ENCODE measurements around the gene SH3GLB1. TPM values are rescaled to one million over a fixed set of nuclear protein-coding genes. Genes with fewer than 3 reads are reported as not detected.
A peak's percentile ranks its signal among the peaks of the same experiment; 100 is the strongest.

The SH3GLB1 gene
- total and polyA plus RNA-seq, 4 donors = 26.4 to 103 (median 65.4) TPM

- peak; percentile 56 for ATAC-seq (ENCODE audit: low FRiP score)
- intact Hi-C loops (cut with DNase I) = loop anchor here in 1 of 2 donors (5.0 kb wide), 1 partner anchor 50 kb away; no protein-coding TSS in a partner anchor
- Histone ChIP-seq H3K27ac (ENCODE audit: low read depth in 1 of 2, low read length in 2 of 2) (peak overlapping the region in 1 of 2 donors; percentile 68), H3K27me3 (ENCODE audit: control insufficient read depth in 1 of 2, insufficient read depth in 2 of 2, low read length in 1 of 2) (no peaks in the 10 kb centered on the region), H3K4me3 (ENCODE audit: low read length in 2 of 2) (no peak overlapping the region), H3K4me1 (ENCODE audit: control insufficient read depth in 1 of 2, insufficient read depth in 2 of 2, low read length in 2 of 2) (no peaks in the 10 kb centered on the region), H3K36me3 (ENCODE audit: control insufficient read depth in 1 of 2, insufficient read depth in 2 of 2, low read length in 1 of 2) (no peaks in the 10 kb centered on the region), H3K9me3 (ENCODE audit: control insufficient read depth, low read length) (peaks cover 2% of the 10 kb centered on the region)
- WGBS, 2 donors = 24 to 27% methylated on average over 14 of the region's 14 CpGs
- peak in 1 of 2 donors; percentile 69 for DNase-seq
Measured at GRCh38 chr1:86757272-86757984, 53.1 kb downstream of the SH3GLB1 start.

- Histone ChIP-seq H3K4me1 (ENCODE audit: control insufficient read depth in 1 of 2, insufficient read depth in 2 of 2, low read length in 2 of 2) (no peaks in the 10 kb centered on the region), H3K9me3 (ENCODE audit: control insufficient read depth, low read length) (peaks cover 2% of the 10 kb centered on the region), H3K27me3 (ENCODE audit: control insufficient read depth in 1 of 2, insufficient read depth in 2 of 2, low read length in 1 of 2) (no peaks in the 10 kb centered on the region), H3K27ac (ENCODE audit: low read depth in 1 of 2, low read length in 2 of 2) (no peak overlapping the region), H3K36me3 (ENCODE audit: control insufficient read depth in 1 of 2, insufficient read depth in 2 of 2, low read length in 1 of 2) (no peaks in the 10 kb centered on the region), H3K4me3 (ENCODE audit: low read length in 2 of 2) (no peak overlapping the region)
- no peak for DNase-seq
- 89 to 96% methylated on average over 3 of the region's 3 CpGs for WGBS, 2 donors
- no peak for ATAC-seq (ENCODE audit: low FRiP score)
- intact Hi-C loops (cut with DNase I) = loop anchor here in 1 of 2 donors (5.0 kb wide), 1 partner anchor 51 kb away; no protein-coding TSS in a partner anchor
Measured at GRCh38 chr1:86758570-86758969, 54.2 kb downstream of the SH3GLB1 start.

GRCh38 chr1:86760199-86760598 is 55.8 kb downstream of the SH3GLB1 start:
- peaks cover 2% of the 10 kb centered on the region for H3K9me3 ChIP-seq (ENCODE audit: control insufficient read depth, low read length)
- 83 to 92% methylated on average over 1 of the region's 1 CpG for WGBS, 2 donors
- no peak overlapping the region for H3K4me3 ChIP-seq (ENCODE audit: low read length in 2 of 2)
- ATAC-seq (ENCODE audit: low FRiP score) (no peak), DNase-seq (no peak)
- no peaks in the 10 kb centered on the region for H3K36me3 ChIP-seq (ENCODE audit: control insufficient read depth in 1 of 2, insufficient read depth in 2 of 2, low read length in 1 of 2)
- H3K4me1 ChIP-seq (ENCODE audit: control insufficient read depth in 1 of 2, insufficient read depth in 2 of 2, low read length in 2 of 2) = no peaks in the 10 kb centered on the region
- H3K27me3 ChIP-seq (ENCODE audit: control insufficient read depth in 1 of 2, insufficient read depth in 2 of 2, low read length in 1 of 2) = no peaks in the 10 kb centered on the region
- intact Hi-C loops (cut with DNase I) = no loop called here
- H3K27ac ChIP-seq (ENCODE audit: low read depth in 1 of 2, low read length in 2 of 2) = no peak overlapping the region

GRCh38 chr1:86762336-86762735 is 58.0 kb downstream of the SH3GLB1 start:
- no peaks in the 10 kb centered on the region for H3K4me1 ChIP-seq (ENCODE audit: control insufficient read depth in 1 of 2, insufficient read depth in 2 of 2, low read length in 2 of 2)
- DNase-seq (no peak), ATAC-seq (ENCODE audit: low FRiP score) (no peak)
- H3K27me3 ChIP-seq (ENCODE audit: control insufficient read depth in 1 of 2, insufficient read depth in 2 of 2, low read length in 1 of 2) = no peaks in the 10 kb centered on the region
- no peak overlapping the region for H3K27ac ChIP-seq (ENCODE audit: low read depth in 1 of 2, low read length in 2 of 2)
- no peak overlapping the region for H3K4me3 ChIP-seq (ENCODE audit: low read length in 2 of 2)
- H3K36me3 ChIP-seq (ENCODE audit: control insufficient read depth in 1 of 2, insufficient read depth in 2 of 2, low read length in 1 of 2) = no peaks in the 10 kb centered on the region
- 84 to 89% methylated on average over 7 of the region's 7 CpGs for WGBS, 2 donors
- intact Hi-C loops (cut with DNase I) = no loop called here
- H3K9me3 ChIP-seq (ENCODE audit: control insufficient read depth, low read length) = peaks cover 2% of the 10 kb centered on the region

- H3K36me3 ChIP-seq (ENCODE audit: control insufficient read depth in 1 of 2, insufficient read depth in 2 of 2, low read length in 1 of 2) = no peaks in the 10 kb centered on the region
- no peak overlapping the region for H3K4me3 ChIP-seq (ENCODE audit: low read length in 2 of 2)
- no peaks in the 10 kb centered on the region for H3K4me1 ChIP-seq (ENCODE audit: control insufficient read depth in 1 of 2, insufficient read depth in 2 of 2, low read length in 2 of 2)
- DNase-seq (no peak), ATAC-seq (ENCODE audit: low FRiP score) (no peak)
- no peaks in the 10 kb centered on the region for H3K9me3 ChIP-seq (ENCODE audit: control insufficient read depth, low read length)
- no peak overlapping the region for H3K27ac ChIP-seq (ENCODE audit: low read depth in 1 of 2, low read length in 2 of 2)
- H3K27me3 ChIP-seq (ENCODE audit: control insufficient read depth in 1 of 2, insufficient read depth in 2 of 2, low read length in 1 of 2) = no peaks in the 10 kb centered on the region
- intact Hi-C loops (cut with DNase I) = no loop called here
- WGBS, 2 donors = 80 to 87% methylated on average over 1 of the region's 1 CpG
Measured at GRCh38 chr1:86764523-86764922, 60.1 kb downstream of the SH3GLB1 start.

- DNase-seq (no peak), ATAC-seq (ENCODE audit: low FRiP score) (no peak)
- Histone ChIP-seq H3K36me3 (ENCODE audit: control insufficient read depth in 1 of 2, insufficient read depth in 2 of 2, low read length in 1 of 2) (no peaks in the 10 kb centered on the region), H3K4me1 (ENCODE audit: control insufficient read depth in 1 of 2, insufficient read depth in 2 of 2, low read length in 2 of 2) (no peaks in the 10 kb centered on the region), H3K9me3 (ENCODE audit: control insufficient read depth, low read length) (no peaks in the 10 kb centered on the region), H3K27me3 (ENCODE audit: control insufficient read depth in 1 of 2, insufficient read depth in 2 of 2, low read length in 1 of 2) (no peaks in the 10 kb centered on the region), H3K4me3 (ENCODE audit: low read length in 2 of 2) (no peak overlapping the region), H3K27ac (ENCODE audit: low read depth in 1 of 2, low read length in 2 of 2) (no peak overlapping the region)
- intact Hi-C loops (cut with DNase I) = no loop called here
- WGBS, 2 donors = 51 to 58% methylated on average over 2 of the region's 2 CpGs
Measured at GRCh38 chr1:86765073-86765472, 60.7 kb downstream of the SH3GLB1 start.

GRCh38 chr1:86765674-86766073 is 61.3 kb downstream of the SH3GLB1 start:
- no peak overlapping the region for H3K27ac ChIP-seq (ENCODE audit: low read depth in 1 of 2, low read length in 2 of 2)
- DNase-seq = no peak
- no peaks in the 10 kb centered on the region for H3K9me3 ChIP-seq (ENCODE audit: control insufficient read depth, low read length)
- 83 to 85% methylated on average over 2 of the region's 2 CpGs for WGBS, 2 donors
- intact Hi-C loops (cut with DNase I) = no loop called here
- no peaks in the 10 kb centered on the region for H3K27me3 ChIP-seq (ENCODE audit: control insufficient read depth in 1 of 2, insufficient read depth in 2 of 2, low read length in 1 of 2)
- H3K36me3 ChIP-seq (ENCODE audit: control insufficient read depth in 1 of 2, insufficient read depth in 2 of 2, low read length in 1 of 2) = no peaks in the 10 kb centered on the region
- ATAC-seq (ENCODE audit: low FRiP score) = no peak
- H3K4me1 ChIP-seq (ENCODE audit: control insufficient read depth in 1 of 2, insufficient read depth in 2 of 2, low read length in 2 of 2) = no peaks in the 10 kb centered on the region
- no peak overlapping the region for H3K4me3 ChIP-seq (ENCODE audit: low read length in 2 of 2)

GRCh38 chr1:86768554-86768953 is 64.2 kb downstream of the SH3GLB1 start:
- no peaks in the 10 kb centered on the region for H3K27me3 ChIP-seq (ENCODE audit: control insufficient read depth in 1 of 2, insufficient read depth in 2 of 2, low read length in 1 of 2)
- DNase-seq (no peak), ATAC-seq (ENCODE audit: low FRiP score) (no peak)
- no peaks in the 10 kb centered on the region for H3K9me3 ChIP-seq (ENCODE audit: control insufficient read depth, low read length)
- no peak overlapping the region for H3K27ac ChIP-seq (ENCODE audit: low read depth in 1 of 2, low read length in 2 of 2)
- no peaks in the 10 kb centered on the region for H3K36me3 ChIP-seq (ENCODE audit: control insufficient read depth in 1 of 2, insufficient read depth in 2 of 2, low read length in 1 of 2)
- H3K4me3 ChIP-seq (ENCODE audit: low read length in 2 of 2) = no peak overlapping the region
- H3K4me1 ChIP-seq (ENCODE audit: control insufficient read depth in 1 of 2, insufficient read depth in 2 of 2, low read length in 2 of 2) = no peaks in the 10 kb centered on the region
- intact Hi-C loops (cut with DNase I) = no loop called here

GRCh38 chr1:86769065-86769464 is 64.7 kb downstream of the SH3GLB1 start:
- WGBS, 2 donors = 83 to 96% methylated on average over 4 of the region's 4 CpGs
- DNase-seq (no peak), ATAC-seq (ENCODE audit: low FRiP score) (no peak)
- Histone ChIP-seq H3K27me3 (ENCODE audit: control insufficient read depth in 1 of 2, insufficient read depth in 2 of 2, low read length in 1 of 2) (no peaks in the 10 kb centered on the region), H3K4me1 (ENCODE audit: control insufficient read depth in 1 of 2, insufficient read depth in 2 of 2, low read length in 2 of 2) (peaks cover 0 to under 1% of the 10 kb centered on the region in 2 donors), H3K27ac (ENCODE audit: low read depth in 1 of 2, low read length in 2 of 2) (no peak overlapping the region), H3K9me3 (ENCODE audit: control insufficient read depth, low read length) (no peaks in the 10 kb centered on the region), H3K36me3 (ENCODE audit: control insufficient read depth in 1 of 2, insufficient read depth in 2 of 2, low read length in 1 of 2) (no peaks in the 10 kb centered on the region), H3K4me3 (ENCODE audit: low read length in 2 of 2) (no peak overlapping the region)
- intact Hi-C loops (cut with DNase I) = no loop called here

Measured in aorta (tissue), 5 donors.